Measurements from ENCODE around the gene ADCY7.

DNA sequence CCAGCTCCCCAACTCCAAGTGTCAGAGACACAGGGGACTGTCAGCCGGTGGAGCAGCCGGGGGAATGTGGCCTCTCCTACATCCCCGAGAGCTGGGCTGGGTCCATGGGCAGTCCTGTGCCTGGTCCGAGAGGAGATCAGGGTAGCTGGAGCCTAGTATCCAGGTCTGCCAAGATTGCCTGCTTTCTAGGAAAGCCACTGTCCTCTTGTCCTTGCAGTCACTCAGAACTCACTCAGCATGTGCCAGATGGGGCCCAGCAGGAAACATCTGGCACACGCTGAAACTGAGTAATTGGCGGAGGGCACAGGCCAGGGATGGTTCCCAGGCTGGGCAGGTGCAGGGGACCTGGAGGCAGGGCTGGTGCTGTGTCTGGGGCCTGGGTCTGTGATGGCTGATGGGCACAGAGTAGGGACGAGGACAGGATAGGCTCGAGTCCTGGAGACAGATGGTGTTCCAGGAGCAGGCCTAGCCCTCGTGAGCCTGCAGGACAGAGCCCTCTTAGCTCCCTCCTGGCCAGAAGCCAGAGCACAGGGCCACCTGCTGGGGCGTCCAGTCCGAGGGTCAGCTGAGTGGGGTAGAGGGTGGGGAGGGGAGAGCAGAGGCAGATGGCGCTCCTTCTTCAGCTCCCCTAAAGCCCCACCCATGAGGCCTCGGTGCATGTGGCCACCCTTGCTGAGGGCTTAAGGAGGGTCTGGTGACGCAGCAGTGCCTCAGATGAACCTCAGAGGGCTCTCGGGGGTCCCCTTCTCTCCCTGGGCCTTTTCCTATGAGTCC is 31.1 kb downstream of the ADCY7 start:
- TF ChIP-seq, protein P1, sequence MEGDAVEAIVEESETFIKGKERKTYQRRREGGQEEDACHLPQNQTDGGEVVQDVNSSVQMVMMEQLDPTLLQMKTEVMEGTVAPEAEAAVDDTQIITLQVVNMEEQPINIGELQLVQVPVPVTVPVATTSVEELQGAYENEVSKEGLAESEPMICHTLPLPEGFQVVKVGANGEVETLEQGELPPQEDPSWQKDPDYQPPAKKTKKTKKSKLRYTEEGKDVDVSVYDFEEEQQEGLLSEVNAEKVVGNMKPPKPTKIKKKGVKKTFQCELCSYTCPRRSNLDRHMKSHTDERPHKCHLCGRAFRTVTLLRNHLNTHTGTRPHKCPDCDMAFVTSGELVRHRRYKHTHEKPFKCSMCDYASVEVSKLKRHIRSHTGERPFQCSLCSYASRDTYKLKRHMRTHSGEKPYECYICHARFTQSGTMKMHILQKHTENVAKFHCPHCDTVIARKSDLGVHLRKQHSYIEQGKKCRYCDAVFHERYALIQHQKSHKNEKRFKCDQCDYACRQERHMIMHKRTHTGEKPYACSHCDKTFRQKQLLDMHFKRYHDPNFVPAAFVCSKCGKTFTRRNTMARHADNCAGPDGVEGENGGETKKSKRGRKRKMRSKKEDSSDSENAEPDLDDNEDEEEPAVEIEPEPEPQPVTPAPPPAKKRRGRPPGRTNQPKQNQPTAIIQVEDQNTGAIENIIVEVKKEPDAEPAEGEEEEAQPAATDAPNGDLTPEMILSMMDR (conservative IDR thresholded peaks at IDR 0.05; ENCODE audit: low read depth, low read length): no peak
- TF ChIP-seq RCOR1 (IDR thresholded peaks at IDR 0.05; ENCODE audit: insufficient replicate concordance, low read length) (no peak), POLR2A (IDR thresholded peaks at IDR 0.05; ENCODE audit: low read depth, low read length) (no peak), CEBPB (IDR thresholded peaks at IDR 0.05; ENCODE audit: low read depth, low read length) (no peak), MAFK (IDR thresholded peaks at IDR 0.05; ENCODE audit: low read depth, low read length) (no peak), SMC3 (IDR thresholded peaks at IDR 0.05; ENCODE audit: low read depth, low read length) (no peak), CHD1 (IDR thresholded peaks at IDR 0.05; ENCODE audit: low read depth, low read length) (no peak), RFX5 (IDR thresholded peaks at IDR 0.05; ENCODE audit: low read depth, low read length) (no peak)
- TF ChIP-seq, protein P2, sequence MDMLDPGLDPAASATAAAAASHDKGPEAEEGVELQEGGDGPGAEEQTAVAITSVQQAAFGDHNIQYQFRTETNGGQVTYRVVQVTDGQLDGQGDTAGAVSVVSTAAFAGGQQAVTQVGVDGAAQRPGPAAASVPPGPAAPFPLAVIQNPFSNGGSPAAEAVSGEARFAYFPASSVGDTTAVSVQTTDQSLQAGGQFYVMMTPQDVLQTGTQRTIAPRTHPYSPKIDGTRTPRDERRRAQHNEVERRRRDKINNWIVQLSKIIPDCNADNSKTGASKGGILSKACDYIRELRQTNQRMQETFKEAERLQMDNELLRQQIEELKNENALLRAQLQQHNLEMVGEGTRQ (IDR thresholded peaks at IDR 0.05; ENCODE audit: low read depth, low read length): no peak

Measured in IMR-90 (cell line).